ENCODE data around the gene EOLA2. TPM values are rescaled to one million over a fixed set of nuclear protein-coding genes. Genes with fewer than 3 reads are reported as not detected.
"Not testable (repeated sequence)": the region's sequence is repeated elsewhere in the genome, so short reads cannot be mapped to it uniquely, and the experiment has no call there.

Gene EOLA2
- polyA plus RNA-seq, 3 donors: 10.1 to 66.6 (median 22.5) TPM

GRCh38 chrX:149932150-149932549, 6.1 kb downstream of the EOLA2 start:
- H3K4me2 ChIP-seq (replicated peaks; ENCODE audit: extremely low read depth, low read length, poor library complexity, severe bottlenecking); H3K27me3 ChIP-seq (ENCODE audit: control insufficient read depth in 2 of 2, insufficient read depth in 2 of 2, low read length in 2 of 2); H3K27ac Mint-ChIP-seq; H3K4me1 Mint-ChIP-seq; H3K9me3 ChIP-seq (replicated peaks in 1 of 2; ENCODE audit: control insufficient read depth in 1 of 2, insufficient read depth in 1 of 2, low read length in 2 of 2); H2AFZ ChIP-seq (ENCODE audit: insufficient read depth, low read depth, low read length, poor library complexity, severe bottlenecking); H3K27me3 Mint-ChIP-seq (ENCODE audit: low read depth in 3 of 3); H3K36me3 ChIP-seq (replicated peaks in 1 of 2; ENCODE audit: control insufficient read depth in 1 of 2, insufficient read depth in 2 of 2, low read length in 2 of 2); H3K4me3 Mint-ChIP-seq; H3K27ac ChIP-seq (ENCODE audit: low read depth in 1 of 2, low read length in 2 of 2); DNase-seq; intact Hi-C loops (cut with micrococcal nuclease); H3K4me1 ChIP-seq (ENCODE audit: control insufficient read depth in 1 of 2, insufficient read depth in 2 of 2, low read length in 2 of 2); H3K79me2 ChIP-seq (ENCODE audit: insufficient read depth, low read length); H3K4me3 ChIP-seq (replicated peaks in 1 of 3; ENCODE audit: low read depth in 2 of 3, low read length in 3 of 3); H4K20me1 ChIP-seq (ENCODE audit: insufficient read depth, low read length); H3K9me3 Mint-ChIP-seq; H3K9ac ChIP-seq (ENCODE audit: insufficient read depth, low read length, poor library complexity, severe bottlenecking): not testable (repeated sequence)
- H3K36me3 Mint-ChIP-seq: peaks cover 14 to 18% of the 10 kb centered on the region in 2 donors
- no CpG with 5 or more reads among the region's 2 CpGs for WGBS (ENCODE audit: insufficient coverage)

GRCh38 chrX:149931355-149931754, 6.9 kb downstream of the EOLA2 start:
- H3K9me3 ChIP-seq (replicated peaks in 1 of 2; ENCODE audit: control insufficient read depth in 1 of 2, insufficient read depth in 1 of 2, low read length in 2 of 2); H3K27ac Mint-ChIP-seq; H3K9me3 Mint-ChIP-seq; H3K79me2 ChIP-seq (ENCODE audit: insufficient read depth, low read length); H2AFZ ChIP-seq (ENCODE audit: insufficient read depth, low read depth, low read length, poor library complexity, severe bottlenecking); H3K4me1 Mint-ChIP-seq; H3K9ac ChIP-seq (ENCODE audit: insufficient read depth, low read length, poor library complexity, severe bottlenecking); H3K4me2 ChIP-seq (replicated peaks; ENCODE audit: extremely low read depth, low read length, poor library complexity, severe bottlenecking); H3K27me3 Mint-ChIP-seq (ENCODE audit: low read depth in 3 of 3); DNase-seq; H3K36me3 ChIP-seq (replicated peaks in 1 of 2; ENCODE audit: control insufficient read depth in 1 of 2, insufficient read depth in 2 of 2, low read length in 2 of 2); H3K27ac ChIP-seq (ENCODE audit: low read depth in 1 of 2, low read length in 2 of 2); H3K4me3 ChIP-seq (replicated peaks in 1 of 3; ENCODE audit: low read depth in 2 of 3, low read length in 3 of 3); H3K27me3 ChIP-seq (ENCODE audit: control insufficient read depth in 2 of 2, insufficient read depth in 2 of 2, low read length in 2 of 2); intact Hi-C loops (cut with micrococcal nuclease); H4K20me1 ChIP-seq (ENCODE audit: insufficient read depth, low read length); H3K4me3 Mint-ChIP-seq; H3K4me1 ChIP-seq (ENCODE audit: control insufficient read depth in 1 of 2, insufficient read depth in 2 of 2, low read length in 2 of 2): not testable (repeated sequence)
- WGBS (ENCODE audit: insufficient coverage): no CpG with 5 or more reads among the region's 4 CpGs
- peaks cover 14 to 18% of the 10 kb centered on the region in 2 donors for H3K36me3 Mint-ChIP-seq

- H3K27me3 ChIP-seq (ENCODE audit: control insufficient read depth in 2 of 2, insufficient read depth in 2 of 2, low read length in 2 of 2); H4K20me1 ChIP-seq (ENCODE audit: insufficient read depth, low read length); intact Hi-C loops (cut with micrococcal nuclease); H3K4me1 ChIP-seq (ENCODE audit: control insufficient read depth in 1 of 2, insufficient read depth in 2 of 2, low read length in 2 of 2); H3K9me3 Mint-ChIP-seq; H3K79me2 ChIP-seq (ENCODE audit: insufficient read depth, low read length); H3K27ac Mint-ChIP-seq; H3K9me3 ChIP-seq (replicated peaks in 1 of 2; ENCODE audit: control insufficient read depth in 1 of 2, insufficient read depth in 1 of 2, low read length in 2 of 2); H3K36me3 ChIP-seq (replicated peaks in 1 of 2; ENCODE audit: control insufficient read depth in 1 of 2, insufficient read depth in 2 of 2, low read length in 2 of 2); H3K36me3 Mint-ChIP-seq; H3K4me1 Mint-ChIP-seq; H3K4me2 ChIP-seq (replicated peaks; ENCODE audit: extremely low read depth, low read length, poor library complexity, severe bottlenecking); H3K9ac ChIP-seq (ENCODE audit: insufficient read depth, low read length, poor library complexity, severe bottlenecking); H3K27ac ChIP-seq (ENCODE audit: low read depth in 1 of 2, low read length in 2 of 2); DNase-seq; H3K4me3 Mint-ChIP-seq; H3K4me3 ChIP-seq (replicated peaks in 1 of 3; ENCODE audit: low read depth in 2 of 3, low read length in 3 of 3); H3K27me3 Mint-ChIP-seq (ENCODE audit: low read depth in 3 of 3); H2AFZ ChIP-seq (ENCODE audit: insufficient read depth, low read depth, low read length, poor library complexity, severe bottlenecking): not testable (repeated sequence)
- no CpG with 5 or more reads among the region's 7 CpGs for WGBS (ENCODE audit: insufficient coverage)
Observed at GRCh38 chrX:149929400-149929799, 8.9 kb downstream of the EOLA2 start, which contains the start of gene HSFX4. TSS of gene HSFX4 (plus strand) at chrX:149929573. CDS start at chrX:149929645, 72 bp downstream.

GRCh38 chrX:149928635-149929034, 9.7 kb downstream of the EOLA2 start:
- H3K27me3 ChIP-seq (ENCODE audit: control insufficient read depth in 2 of 2, insufficient read depth in 2 of 2, low read length in 2 of 2); H3K27ac Mint-ChIP-seq; H3K4me1 ChIP-seq (ENCODE audit: control insufficient read depth in 1 of 2, insufficient read depth in 2 of 2, low read length in 2 of 2); H3K27me3 Mint-ChIP-seq (ENCODE audit: low read depth in 3 of 3); H3K27ac ChIP-seq (ENCODE audit: low read depth in 1 of 2, low read length in 2 of 2); H3K4me1 Mint-ChIP-seq; DNase-seq; H3K4me3 Mint-ChIP-seq; H3K4me3 ChIP-seq (replicated peaks in 1 of 3; ENCODE audit: low read depth in 2 of 3, low read length in 3 of 3); H3K9me3 ChIP-seq (replicated peaks in 1 of 2; ENCODE audit: control insufficient read depth in 1 of 2, insufficient read depth in 1 of 2, low read length in 2 of 2); H3K4me2 ChIP-seq (replicated peaks; ENCODE audit: extremely low read depth, low read length, poor library complexity, severe bottlenecking); H4K20me1 ChIP-seq (ENCODE audit: insufficient read depth, low read length); H3K9me3 Mint-ChIP-seq; H3K36me3 Mint-ChIP-seq; H3K36me3 ChIP-seq (replicated peaks in 1 of 2; ENCODE audit: control insufficient read depth in 1 of 2, insufficient read depth in 2 of 2, low read length in 2 of 2); H2AFZ ChIP-seq (ENCODE audit: insufficient read depth, low read depth, low read length, poor library complexity, severe bottlenecking); H3K9ac ChIP-seq (ENCODE audit: insufficient read depth, low read length, poor library complexity, severe bottlenecking); intact Hi-C loops (cut with micrococcal nuclease); H3K79me2 ChIP-seq (ENCODE audit: insufficient read depth, low read length): not testable (repeated sequence)
- WGBS (ENCODE audit: insufficient coverage): no CpG with 5 or more reads among the region's 1 CpG

All from CD14-positive monocyte (primary cell).